Activated T-cell treated with anti-CD3 and anti-CD28 coated beads for 1 hour (primary cell): ENCODE measurements around the gene IGFL1.
"Not testable (repeated sequence)": the region's sequence is repeated elsewhere in the genome, so short reads cannot be mapped to it uniquely, and the experiment has no call there.

Source experiments
- DNase-seq: peaks from one replicate; pipeline ENCODE4 v3.0.0-alpha.2; 2020; ENCODE audit warnings: low read depth

Gene IGFL1

DNA sequence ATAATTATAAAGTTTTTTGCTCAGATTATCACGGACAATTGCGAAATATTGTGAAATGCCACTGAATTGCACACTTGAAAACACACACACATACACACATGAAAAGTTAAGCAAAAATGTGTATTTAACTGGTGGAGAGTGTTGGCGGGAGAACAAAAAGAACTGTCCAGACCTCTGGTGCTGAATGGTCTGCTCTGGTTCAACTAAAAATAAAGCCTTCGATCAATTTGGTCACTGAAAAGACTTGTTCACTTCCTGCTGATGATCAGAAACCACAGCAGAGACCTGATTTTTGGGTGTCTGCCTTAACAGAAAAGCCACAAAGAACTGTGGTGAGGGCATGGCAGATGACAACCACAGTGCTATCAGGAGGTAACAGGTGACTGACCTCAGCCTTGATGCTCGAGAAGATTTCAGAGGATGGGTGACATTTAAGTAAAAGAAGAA lies 4.0 kb upstream of the IGFL1 start:
- no peak for DNase-seq

DNA sequence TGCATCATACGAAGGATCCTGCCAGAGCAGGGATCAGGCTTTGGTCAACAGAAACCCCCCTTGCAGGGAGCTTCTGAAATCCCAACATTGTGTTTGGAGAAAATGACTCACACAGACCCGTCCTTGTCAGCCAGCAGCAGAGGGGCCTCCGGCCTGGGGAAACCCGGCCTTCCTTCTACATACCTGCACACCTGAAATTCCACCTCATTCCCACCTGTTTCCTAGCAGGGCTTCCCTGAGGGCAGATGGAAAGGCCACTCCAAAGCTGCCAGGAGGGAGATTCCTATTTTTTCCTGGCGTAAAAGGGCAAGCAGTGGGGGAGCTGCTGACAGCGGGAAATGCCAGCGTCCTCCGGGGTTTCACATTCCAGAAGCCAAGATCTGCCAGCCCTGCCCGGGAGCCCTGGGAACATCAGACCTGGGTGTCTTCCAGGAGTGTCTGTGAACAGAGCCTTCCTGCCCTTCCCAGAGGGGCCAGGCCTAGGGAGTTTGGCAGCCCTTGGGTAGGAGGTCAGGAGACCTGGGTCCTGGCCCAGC lies 3.0 kb upstream of the IGFL1 start:
- DNase-seq, result no peak

DNA sequence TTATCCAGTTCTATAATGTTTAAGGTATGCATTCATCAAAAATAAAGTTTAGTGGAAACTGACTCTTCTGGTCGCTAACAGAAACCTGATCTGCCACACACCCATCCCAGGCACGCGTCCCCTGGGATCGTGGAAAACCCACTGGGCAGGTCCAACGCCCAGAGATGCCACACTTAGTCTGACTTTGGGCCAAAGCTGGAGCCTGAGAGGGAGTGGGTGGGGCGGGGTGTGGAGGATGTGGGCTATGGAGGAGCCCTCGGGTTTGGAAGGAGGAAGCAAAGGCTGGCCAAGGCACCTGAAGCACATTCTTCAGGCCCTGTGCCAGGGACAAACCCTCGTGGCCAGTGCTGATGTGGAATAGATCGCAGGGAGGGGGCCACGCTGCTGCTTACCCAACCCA lies 2.5 kb downstream of the IGFL1 start:
- no peak for DNase-seq

DNA sequence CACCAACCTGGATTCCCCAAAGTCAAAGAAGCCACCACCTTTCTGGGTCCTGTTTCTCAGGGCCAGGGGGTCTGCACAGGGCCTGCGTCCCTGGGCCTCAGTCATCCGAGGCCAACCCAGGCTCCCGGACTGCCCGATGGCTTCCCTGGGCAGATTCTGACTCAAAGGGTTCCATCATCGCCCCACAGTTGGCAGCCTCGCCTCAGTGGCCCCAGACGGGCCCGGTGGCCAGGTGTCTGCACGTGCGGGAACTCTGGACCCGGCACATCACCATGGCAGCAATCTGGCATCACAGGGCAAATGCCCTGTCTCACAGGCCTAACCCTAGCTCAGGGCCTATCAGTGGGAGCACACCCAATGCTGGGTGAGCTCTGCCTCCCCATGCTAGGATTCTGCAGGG lies 2.9 kb downstream of the IGFL1 start:
- no peak for DNase-seq

DNA sequence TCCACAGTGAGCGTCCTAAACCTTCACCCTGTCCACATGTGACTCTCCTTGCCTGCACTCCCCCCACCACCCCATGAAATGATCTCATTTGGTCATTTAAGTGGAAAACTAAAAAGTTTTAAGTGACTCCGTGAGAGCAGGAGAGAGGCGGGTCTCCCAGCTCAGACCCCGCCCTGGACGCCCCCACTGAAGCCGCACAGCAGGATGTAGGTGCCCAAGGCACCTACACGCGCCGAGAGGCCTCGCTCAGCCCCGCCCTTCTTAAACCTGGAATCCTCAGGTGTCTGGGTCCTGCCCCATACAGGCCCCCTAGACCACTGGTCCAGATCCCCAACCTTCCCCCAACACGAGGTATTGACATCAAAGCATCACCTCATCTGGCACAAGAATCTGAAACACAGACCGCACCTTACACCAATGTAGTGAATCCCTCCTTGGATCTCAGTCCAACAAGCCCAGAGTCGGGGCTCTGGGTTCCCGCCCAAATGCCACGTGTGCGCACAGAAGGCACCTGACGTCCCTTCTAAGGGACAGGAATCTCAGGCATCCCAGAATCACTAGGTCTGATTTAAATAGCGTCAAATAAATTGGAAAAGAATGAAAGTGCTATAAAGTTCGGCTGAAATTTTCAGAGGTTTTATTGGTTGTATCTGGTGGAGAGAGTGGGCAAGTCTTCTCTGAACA lies 3.5 kb downstream of the IGFL1 start:
- DNase-seq, result no peak

- not testable (repeated sequence) for DNase-seq
Observed at GRCh38 chr19:46233871-46234270, 4.3 kb downstream of the IGFL1 start.

GRCh38 chr19:46238141-46238540 lies 8.6 kb downstream of the IGFL1 start:
- DNase-seq, result not testable (repeated sequence)

- DNase-seq, result no peak
Observed at GRCh38 chr19:46239193-46240024, 9.9 kb downstream of the IGFL1 start.

- no peak for DNase-seq
Observed at GRCh38 chr19:46240693-46241092, 11.2 kb downstream of the IGFL1 start.

DNA sequence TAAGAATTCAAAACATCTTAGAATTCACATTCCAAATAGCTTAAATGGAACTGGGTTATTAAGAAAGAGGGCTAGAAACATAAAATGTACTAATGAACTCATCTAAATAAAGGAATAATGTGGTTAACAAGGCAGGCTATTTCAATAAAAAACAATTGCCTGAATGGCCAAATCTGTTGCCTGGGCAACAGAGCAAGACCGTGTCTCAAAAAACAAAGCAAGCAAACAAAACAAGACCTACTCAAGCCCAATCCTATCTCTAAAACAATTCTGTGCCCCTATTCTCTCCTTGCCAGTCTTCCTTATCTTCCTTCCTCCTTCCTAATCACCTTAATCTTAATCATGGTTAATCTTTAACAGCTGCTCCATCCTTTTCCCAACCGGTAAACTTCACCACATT lies 12.1 kb downstream of the IGFL1 start:
- no peak for DNase-seq

GRCh38 chr19:46243081-46243654 lies 13.6 kb downstream of the IGFL1 start:
- DNase-seq, result not testable (repeated sequence)

DNA sequence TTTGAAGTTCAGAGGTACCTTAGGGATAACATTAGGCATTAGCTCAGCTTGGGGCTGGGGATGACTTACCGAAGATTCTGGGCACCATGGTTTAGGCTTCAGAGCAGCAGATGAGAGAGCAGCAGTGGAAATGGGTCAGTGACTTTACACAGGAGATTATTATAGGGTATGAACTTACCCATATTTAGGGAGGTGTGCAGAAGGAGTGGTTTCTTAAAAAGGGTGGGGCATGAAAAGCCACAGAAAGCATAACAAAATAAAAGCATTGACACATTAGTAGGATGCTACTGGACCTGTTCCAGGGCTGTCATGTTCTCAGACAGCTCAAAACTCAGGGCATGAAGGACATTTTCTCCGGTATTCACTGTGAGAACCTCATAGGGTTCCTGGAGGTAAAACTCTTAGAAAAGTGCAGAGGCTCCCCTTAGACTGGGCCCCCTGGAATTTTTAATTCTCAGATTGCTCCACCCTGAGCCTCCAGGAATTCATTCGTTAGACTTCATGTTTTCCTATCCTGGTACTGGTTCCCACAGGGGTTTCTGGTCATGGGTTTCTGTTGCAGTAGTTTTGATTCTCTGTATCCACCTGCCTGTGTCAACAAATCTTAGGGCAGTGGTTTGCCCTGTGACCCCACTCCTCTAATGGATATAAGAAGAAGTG lies 20.7 kb downstream of the IGFL1 start:
- DNase-seq, result no peak

DNA sequence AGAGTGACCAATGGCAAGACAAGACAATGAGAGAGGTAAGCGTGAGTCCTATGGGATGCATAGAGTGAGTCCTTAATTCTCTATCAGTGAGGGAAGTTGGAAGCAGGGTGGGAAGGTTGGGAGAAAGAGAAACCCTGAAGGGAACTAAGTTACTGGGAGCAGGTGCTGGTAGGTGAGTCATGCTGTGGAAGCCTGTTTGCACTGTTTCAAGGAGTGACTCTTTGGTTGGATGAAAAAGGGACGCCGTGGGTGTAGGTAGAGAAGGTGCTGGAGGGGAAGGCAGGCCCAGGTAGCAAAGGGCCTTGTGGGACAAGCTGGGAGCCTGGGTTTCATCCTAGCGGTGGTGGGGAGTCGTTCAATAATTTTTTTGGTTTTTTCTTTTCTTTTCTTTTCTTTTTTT lies 21.9 kb downstream of the IGFL1 start:
- DNase-seq, result no peak

GRCh38 chr19:46254776-46255175 lies 25.2 kb downstream of the IGFL1 start:
- no peak for DNase-seq

GRCh38 chr19:46256855-46257254 lies 27.3 kb downstream of the IGFL1 start:
- no peak for DNase-seq

- DNase-seq, result not testable (repeated sequence)
Observed at GRCh38 chr19:46261501-46261900, 32.0 kb downstream of the IGFL1 start.

DNA sequence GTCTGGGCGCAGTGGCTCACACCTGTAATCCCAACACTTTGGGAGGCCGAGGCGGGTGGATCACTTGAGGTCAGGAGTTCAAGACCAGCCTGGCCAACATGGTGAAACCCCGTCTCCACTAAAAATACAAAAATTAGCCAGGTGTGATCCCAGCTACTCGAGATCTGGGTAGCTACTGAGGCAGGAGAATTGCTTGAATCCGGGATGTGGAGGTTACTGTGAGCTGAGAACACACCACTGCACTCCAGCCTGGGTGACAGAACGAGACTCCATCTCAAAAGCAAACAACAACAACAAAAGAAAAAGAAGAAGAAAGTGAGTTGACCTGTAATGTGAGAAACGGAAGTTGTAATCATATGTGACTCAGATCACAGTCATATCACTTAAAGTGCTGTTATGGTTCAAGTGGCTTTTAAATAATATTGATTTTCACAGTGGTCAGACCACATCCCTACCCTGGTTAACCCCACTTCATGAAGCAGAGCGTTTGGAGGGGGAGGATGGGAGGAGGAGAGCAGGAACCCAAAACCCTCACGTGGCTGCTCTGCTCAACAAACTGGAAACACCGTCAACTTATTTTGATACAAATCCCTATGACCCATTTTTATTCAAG lies 33.2 kb downstream of the IGFL1 start:
- DNase-seq, result not testable (repeated sequence)

DNA sequence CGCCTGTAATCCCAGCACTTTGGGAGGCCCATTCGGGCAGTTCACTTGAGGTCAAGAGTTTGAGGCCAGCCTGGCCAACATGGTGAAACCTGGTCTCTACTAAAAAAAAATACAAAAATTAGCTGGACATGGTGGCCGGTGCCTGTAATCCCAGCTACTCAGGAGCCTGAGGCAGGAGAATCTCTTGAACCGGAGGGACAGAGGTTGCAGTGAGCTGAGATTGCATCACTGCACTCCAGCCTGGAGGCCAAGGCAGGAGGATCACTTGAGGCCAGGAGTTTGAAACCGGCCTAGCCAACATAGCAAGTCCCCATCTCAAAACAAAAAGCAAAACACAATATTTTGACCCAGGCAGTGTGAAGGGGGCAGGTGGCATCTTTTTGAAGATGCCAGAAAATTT lies 35.3 kb downstream of the IGFL1 start:
- not testable (repeated sequence) for DNase-seq

GRCh38 chr19:46265217-46265828 lies 35.8 kb downstream of the IGFL1 start:
- DNase-seq, result peak; percentile 63

GRCh38 chr19:46269101-46269500 lies 39.6 kb downstream of the IGFL1 start:
- DNase-seq, result no peak

DNA sequence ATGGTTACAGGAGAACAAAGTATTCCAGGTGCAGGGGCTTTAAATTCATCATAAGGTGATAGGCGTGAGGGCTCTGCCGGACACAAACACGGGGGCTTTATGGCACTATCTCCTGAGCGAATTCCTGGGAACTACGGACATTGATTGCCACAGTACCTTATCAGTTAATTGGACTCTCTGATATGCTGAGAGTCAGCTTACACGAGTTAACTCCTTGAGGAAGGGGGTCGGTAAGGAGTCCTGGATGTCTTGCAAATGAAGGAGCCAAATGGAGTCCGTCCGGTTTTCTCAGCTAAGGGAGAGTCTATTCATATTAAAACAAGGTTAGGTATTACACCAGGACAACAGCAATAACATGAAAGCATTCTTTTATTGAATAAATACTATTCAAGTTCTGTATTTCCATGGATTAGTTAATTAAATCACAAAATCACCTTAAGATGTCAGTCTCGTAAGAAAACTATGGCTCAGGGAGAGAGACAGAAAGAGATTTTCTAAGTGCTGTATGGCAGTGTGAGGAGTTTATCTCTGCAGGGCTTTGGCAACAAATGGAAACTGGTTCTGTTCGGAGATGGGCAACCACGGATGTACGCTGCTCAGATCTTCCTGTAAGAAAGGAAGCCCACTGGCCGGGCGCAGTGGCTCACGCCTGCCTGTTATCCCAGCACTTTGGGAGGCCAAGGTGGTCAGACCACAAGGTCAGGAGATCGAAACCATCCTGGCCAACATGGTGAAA lies 41.1 kb downstream of the IGFL1 start:
- DNase-seq, result no peak
